H1 (cell line): ENCODE results near the gene HHAT. TPM values are rescaled to one million over a fixed set of nuclear protein-coding genes. Genes with fewer than 3 reads are reported as not detected.

Source experiments
- CTCF ChIA-PET: fragments of 300-600 bp; sonication (Branson Sonifier 250); formaldehyde crosslinking; loops from one replicate; lab custom pipeline; 2021; ENCODE audit not compliant: partially characterized antibody; lab: Charles Lee
- POLR2A ChIA-PET: fragments of 300-600 bp; sonication (Branson Sonifier 250); formaldehyde crosslinking; loops from one replicate; lab custom pipeline; 2021; ENCODE audit warnings: inconsistent platforms; ENCODE audit not compliant: partially characterized antibody; lab: Charles Lee
- DNase-seq, 2 experiments: peaks; one replicate each; pipeline versions ENCODE4 v3.0.0 to v3.0.0-alpha.2; 2010 to 2022; ENCODE audit warnings: low spot score in 2 of 2, low read depth in 1 of 2, mixed read lengths in 1 of 2
- FAIRE-seq: peaks from 2 replicates; lab custom pipeline; 2011; peaks lifted over from hg19 to GRCh38; lab: Jason Lieb, UNC
- H2AFZ ChIP-seq: 2 replicates; pipeline ENCODE4 v1.8.1; 2012; ENCODE audit warnings: low read length, inconsistent platforms
- H2AK5ac ChIP-seq: 2 replicates; pipeline ENCODE4 v1.6.1; 2013; ENCODE audit warnings: low read depth, low read length
- H2BK120ac ChIP-seq: replicated peaks from 2 replicates; pipeline ENCODE3; 2013; ENCODE audit warnings: low read depth, low read length, inconsistent platforms
- H2BK12ac ChIP-seq: 2 replicates; pipeline ENCODE4 v1.6.1; 2013; ENCODE audit warnings: low read depth, low read length
- H2BK15ac ChIP-seq: 2 replicates; pipeline ENCODE4 v1.6.1; 2013; ENCODE audit warnings: low read length
- H2BK20ac ChIP-seq: 2 replicates; pipeline ENCODE4 v1.6.1; 2013; ENCODE audit warnings: low read length
- H2BK5ac ChIP-seq: 2 replicates; pipeline ENCODE4 v1.6.1; 2013; ENCODE audit warnings: low read depth, low read length
- H3K14ac ChIP-seq: 2 replicates; pipeline ENCODE4 v1.6.1; 2013; ENCODE audit warnings: inconsistent platforms; ENCODE audit not compliant: insufficient read length
- H3K18ac ChIP-seq: 2 replicates; pipeline ENCODE4 v1.6.1; 2013; ENCODE audit warnings: low read length; ENCODE audit errors: extremely low read depth
- H3K23ac ChIP-seq: 2 replicates; pipeline ENCODE4 v1.6.1; 2013; ENCODE audit warnings: inconsistent platforms; ENCODE audit not compliant: insufficient read length
- H3K23me2 ChIP-seq: 2 replicates; pipeline ENCODE4 v1.6.1; 2013; ENCODE audit warnings: low read depth, low read length
- H3K27ac ChIP-seq: 2 replicates; pipeline ENCODE4 v1.6.1; 2011; ENCODE audit warnings: low read depth, low read length, inconsistent platforms
- H3K27me3 ChIP-seq, 4 experiments: replicated peaks in 1 of 4; 1 replicate in 1 of 4; 2 replicates in 3 of 4; pipeline versions ENCODE4 v1.6.1 to v1.8.1; 2011 to 2013; ENCODE audit warnings: low read length in 3 of 4, mild to moderate bottlenecking in 3 of 4, inconsistent platforms in 2 of 4, mixed read lengths in 2 of 4, moderate library complexity in 1 of 4; ENCODE audit not compliant: control insufficient read depth in 3 of 4, insufficient read depth in 3 of 4; ENCODE audit errors: extremely low read depth in 1 of 4
- H3K36me3 ChIP-seq, 4 experiments: 2 replicates each; pipeline versions ENCODE4 v1.6.1 to v1.8.1; 2011 to 2013; ENCODE audit warnings: mild to moderate bottlenecking in 4 of 4, low read length in 3 of 4, moderate library complexity in 2 of 4, control low read depth in 1 of 4, inconsistent platforms in 1 of 4; ENCODE audit not compliant: insufficient read depth in 4 of 4, control insufficient read depth in 2 of 4
- H3K4ac ChIP-seq: replicated peaks from 2 replicates; pipeline ENCODE3; 2013; ENCODE audit warnings: low read length, low read depth, mixed read lengths, inconsistent platforms; ENCODE audit not compliant: insufficient read length
- H3K4me1 ChIP-seq, 4 experiments: replicated peaks in 1 of 4; 1 replicate in 1 of 4; 2 replicates in 3 of 4; pipeline versions ENCODE4 v1.6.1 to v1.8.1; 2011 to 2013; ENCODE audit warnings: low read length in 3 of 4, inconsistent platforms in 2 of 4, mixed read lengths in 1 of 4; ENCODE audit not compliant: insufficient read depth in 4 of 4, control insufficient read depth in 3 of 4
- H3K4me2 ChIP-seq, 2 experiments: 2 replicates each; pipeline versions ENCODE4 v1.6.1 to v1.8.1; 2011 to 2013; ENCODE audit warnings: low read depth in 2 of 2, low read length in 2 of 2, control low read depth in 1 of 2, inconsistent platforms in 1 of 2, mild to moderate bottlenecking in 1 of 2; ENCODE audit not compliant: insufficient read depth in 1 of 2
- H3K4me3 ChIP-seq, 4 experiments: fragments of 200-600, 300-600 bp in 1 of 4; sonication (generic), shearing (Covaris generic), sonication (Bioruptor Twin) in 1 of 4; 2 replicates each; pipeline versions ENCODE4 v1.5.1 to v1.8.1; 2011 to 2016; ENCODE audit warnings: low read length in 4 of 4, low read depth in 3 of 4, control low read depth in 2 of 4, inconsistent platforms in 2 of 4, mild to moderate bottlenecking in 2 of 4, mixed read lengths in 1 of 4, moderate library complexity in 1 of 4; ENCODE audit not compliant: insufficient read depth in 2 of 4; ENCODE audit errors: extremely low read depth in 1 of 4
- H3K56ac ChIP-seq: replicated peaks from 2 replicates; pipeline ENCODE3; 2013; ENCODE audit warnings: low read depth, mild to moderate bottlenecking, mixed read lengths, low read length, inconsistent platforms; ENCODE audit not compliant: insufficient read length
- H3K79me1 ChIP-seq: 2 replicates; pipeline ENCODE4 v1.6.1; 2013; ENCODE audit warnings: low read depth, low read length, control low read depth
- H3K79me2 ChIP-seq, 2 experiments: 2 replicates each; pipeline versions ENCODE4 v1.6.1 to v1.8.1; 2012 to 2013; ENCODE audit warnings: low read length in 2 of 2, mild to moderate bottlenecking in 2 of 2, inconsistent platforms in 1 of 2; ENCODE audit not compliant: insufficient read depth in 2 of 2, control insufficient read depth in 1 of 2
- H3K9ac ChIP-seq, 4 experiments: replicated peaks in 1 of 4; 1 replicate in 1 of 4; 2 replicates in 3 of 4; pipeline versions ENCODE4 v1.6.1 to v1.8.1; 2011 to 2013; ENCODE audit warnings: low read depth in 3 of 4, low read length in 3 of 4, control low read depth in 2 of 4, mild to moderate bottlenecking in 2 of 4, moderate library complexity in 2 of 4, inconsistent platforms in 1 of 4; ENCODE audit errors: extremely low read depth in 1 of 4
- H3K9me3 ChIP-seq, 2 experiments: 2 replicates each; pipeline versions ENCODE4 v1.6.1 to v1.8.1; 2012 to 2013; ENCODE audit warnings: mild to moderate bottlenecking in 2 of 2, moderate library complexity in 2 of 2, control low read depth in 1 of 2, inconsistent platforms in 1 of 2, low read depth in 1 of 2, low read length in 1 of 2, mixed read lengths in 1 of 2; ENCODE audit not compliant: insufficient read depth in 2 of 2
- H4K20me1 ChIP-seq, 2 experiments: replicated peaks in 1 of 2; 2 replicates each; pipeline versions ENCODE3 to v1.8.1; 2011 to 2013; ENCODE audit warnings: inconsistent platforms in 2 of 2, low read length in 2 of 2, mild to moderate bottlenecking in 1 of 2; ENCODE audit not compliant: insufficient read depth in 2 of 2, control insufficient read depth in 1 of 2
- H4K5ac ChIP-seq: 2 replicates; pipeline ENCODE4 v1.6.1; 2013; ENCODE audit warnings: low read length, low read depth, mixed read lengths, inconsistent platforms; ENCODE audit not compliant: insufficient read length
- H4K8ac ChIP-seq: 2 replicates; pipeline ENCODE4 v1.8.0; 2013; ENCODE audit warnings: mild to moderate bottlenecking, moderate library complexity, low read length, inconsistent platforms; ENCODE audit not compliant: insufficient read depth; ENCODE audit errors: extremely low read depth
- H4K91ac ChIP-seq: replicated peaks from 2 replicates; pipeline ENCODE3; 2013; ENCODE audit warnings: low read length, mixed read lengths, inconsistent platforms; ENCODE audit not compliant: insufficient read length
- RBBP5 ChIP-seq: IDR thresholded peaks from 2 replicates; pipeline ENCODE4 v1.7.1; 2012; ENCODE audit warnings: low read depth, mild to moderate bottlenecking, inconsistent platforms, low read length, moderate library complexity, borderline replicate concordance
- WGBS, 2 experiments: shearing (Covaris generic) in 1 of 2; methylation state at CpG; one replicate each; pipeline versions ENCODE4 v1.1.6 to v1.1.7; 2013 to 2015; ENCODE audit warnings: low lambda C conversion rate in 2 of 2, mixed read lengths in 2 of 2, inconsistent platforms in 1 of 2, low coverage in 1 of 2, missing lambda C conversion rate in 1 of 2; ENCODE audit not compliant: insufficient replicate concordance in 2 of 2, insufficient coverage in 1 of 2, insufficient read length in 1 of 2; ENCODE audit errors: extremely low coverage in 1 of 2, missing lambda C conversion rate in 1 of 2; 5-methylcytosine and 5-hydroxymethylcytosine counted together
- polyA plus RNA-seq, 7 experiments: library from polyadenylated mRNA; depleted of rRNA in 3 of 7; stranded (reverse) in 5 of 7; unstranded in 2 of 7; fragments of >200 nt in 5 of 7; fragments of 200-250 nt in 2 of 7; gene quantifications; 1 replicate in 5 of 7; 2 replicates in 1 of 7; 4 replicates in 1 of 7; pipeline versions ENCODE4 v1.2.1 to v1.2.3, GENCODE V29; 2011 to 2013; ENCODE audit warnings: missing spikeins in 2 of 7, mixed read lengths in 2 of 7
- total RNA-seq: library from RNA; stranded (reverse); fragmentation: NEBNext Ultra II Directional; extraction: Animal tissue kit (Norgen Biotek cat#: 25700); gene quantifications from 2 replicates; pipeline ENCODE4 v1.2.1, GENCODE V29; 2021
- TF ChIP-seq, protein P1 (sequence below): IDR thresholded peaks from 2 replicates; pipeline ENCODE4 v1.6.1; 2012; ENCODE audit warnings: inconsistent platforms

The HHAT gene
- total and polyA plus RNA-seq, 2 of the 8 experiments (the other 6 are each of a cell fraction or from before 2014, with no cell fraction given) = 0.15 to 0.51 TPM

DNA sequence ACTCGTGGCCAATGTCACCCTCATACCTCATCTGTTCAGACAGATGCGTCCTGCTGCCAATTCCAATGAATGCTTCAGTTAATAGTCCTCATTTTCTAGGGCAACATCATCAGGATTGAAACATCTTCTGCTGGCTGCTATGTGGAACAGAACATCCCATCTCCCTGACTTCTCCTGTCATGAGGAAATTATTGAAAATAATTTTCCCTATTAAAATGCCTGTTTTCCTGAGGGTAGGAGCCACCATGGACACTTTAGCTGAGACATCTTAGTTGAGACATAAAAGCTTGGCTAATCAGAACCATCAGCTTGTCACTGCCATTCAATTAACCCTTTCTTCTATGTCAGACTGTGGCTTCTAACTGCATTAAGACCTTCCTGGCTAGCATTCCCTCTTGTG is 396.1 kb downstream of the HHAT start:
- no peak overlapping the region for H3K23ac ChIP-seq
- no peak overlapping the region for H3K14ac ChIP-seq
- H3K23me2 ChIP-seq = no peaks in the 10 kb centered on the region
- no peak for FAIRE-seq
- no peaks in the 10 kb centered on the region for H3K79me1 ChIP-seq
- no peak overlapping the region for H2BK15ac ChIP-seq
- no peak overlapping the region for H4K91ac ChIP-seq
- no peak overlapping the region for H2BK5ac ChIP-seq
- H3K9me3 ChIP-seq = no peaks in the 10 kb centered on the region
- no peak overlapping the region for H2AK5ac ChIP-seq
- ChIA-PET POLR2A (no interaction called here), CTCF (interaction anchor here (1.1 to 1.2 kb wide), 2 partner anchors 22 to 410 kb away, joined by 4 read pairs; partner anchors contain the start of gene KCNH1)
- H2AFZ ChIP-seq = no peak overlapping the region
- H3K56ac ChIP-seq = no peak overlapping the region
- H4K20me1 ChIP-seq = peaks cover 0 to 5% of the 10 kb centered on the region in 2 experiments
- H2BK20ac ChIP-seq = no peak overlapping the region
- H3K79me2 ChIP-seq = no peaks in the 10 kb centered on the region
- H3K27me3 ChIP-seq = peaks cover 0 to 1% (median 0%) of the 10 kb centered on the region in 4 experiments; a peak in 1 of 7 replicates
- no peaks in the 10 kb centered on the region for H3K4me1 ChIP-seq
- H3K4me2 ChIP-seq = no peak overlapping the region
- 80% methylated on average over 2 of the region's 2 CpGs; no CpG with 5 or more reads in 1 of the 2 experiments for WGBS, 2 experiments
- H3K27ac ChIP-seq = no peak overlapping the region
- no peak overlapping the region for H4K8ac ChIP-seq
- no peak overlapping the region for H3K9ac ChIP-seq
- H3K36me3 ChIP-seq = no peaks in the 10 kb centered on the region
- H4K5ac ChIP-seq = no peak overlapping the region
- no peak overlapping the region for H3K4me3 ChIP-seq
- H3K4ac ChIP-seq = no peak overlapping the region
- DNase-seq = no peak
- H2BK120ac ChIP-seq = no peak overlapping the region
- no peak overlapping the region for H2BK12ac ChIP-seq
- H3K18ac ChIP-seq = no peak overlapping the region
- TF ChIP-seq RBBP5 = no peak
- TF ChIP-seq, protein P1, sequence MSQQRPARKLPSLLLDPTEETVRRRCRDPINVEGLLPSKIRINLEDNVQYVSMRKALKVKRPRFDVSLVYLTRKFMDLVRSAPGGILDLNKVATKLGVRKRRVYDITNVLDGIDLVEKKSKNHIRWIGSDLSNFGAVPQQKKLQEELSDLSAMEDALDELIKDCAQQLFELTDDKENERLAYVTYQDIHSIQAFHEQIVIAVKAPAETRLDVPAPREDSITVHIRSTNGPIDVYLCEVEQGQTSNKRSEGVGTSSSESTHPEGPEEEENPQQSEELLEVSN = no peak
